T-helper 1 cell treated with Interleukin-12 subunit alpha and Interleukin-12 subunit beta and Interleukin-4 antibody, amounts not matched to agents 30 μg/mL and 1 μg/mL, for 36 hours (primary cell): ENCODE measurements around the gene CAMKK1.

Source experiments
- H3K27ac Mint-ChIP-seq: one replicate; pipeline ENCODE4 v1.8.0; 2021; ENCODE audit warnings: mild to moderate bottlenecking, mixed read lengths
- H3K27me3 Mint-ChIP-seq: one replicate; pipeline ENCODE4 v1.8.0; 2021; ENCODE audit warnings: low read depth, mixed read lengths
- H3K36me3 Mint-ChIP-seq: one replicate; pipeline ENCODE4 v1.8.0; 2021; ENCODE audit warnings: low read depth, mixed read lengths
- H3K4me1 Mint-ChIP-seq: one replicate; pipeline ENCODE4 v1.8.0; 2021; ENCODE audit warnings: low read depth, mixed read lengths
- H3K4me3 Mint-ChIP-seq: one replicate; pipeline ENCODE4 v1.8.0; 2021; ENCODE audit warnings: mild to moderate bottlenecking, moderate library complexity, mixed read lengths
- H3K9me3 Mint-ChIP-seq: one replicate; pipeline ENCODE4 v1.8.0; 2021; ENCODE audit warnings: mixed read lengths

Gene CAMKK1

GRCh38 chr17:3815925-3816324, 76.9 kb downstream of the CAMKK1 start:
- peaks cover 6% of the 10 kb centered on the region for H3K4me1 Mint-ChIP-seq
- no peak overlapping the region for H3K27ac Mint-ChIP-seq
- H3K9me3 Mint-ChIP-seq = no peaks in the 10 kb centered on the region
- H3K27me3 Mint-ChIP-seq = no peaks in the 10 kb centered on the region
- H3K4me3 Mint-ChIP-seq = no peak overlapping the region
- peaks cover 35% of the 10 kb centered on the region for H3K36me3 Mint-ChIP-seq

DNA sequence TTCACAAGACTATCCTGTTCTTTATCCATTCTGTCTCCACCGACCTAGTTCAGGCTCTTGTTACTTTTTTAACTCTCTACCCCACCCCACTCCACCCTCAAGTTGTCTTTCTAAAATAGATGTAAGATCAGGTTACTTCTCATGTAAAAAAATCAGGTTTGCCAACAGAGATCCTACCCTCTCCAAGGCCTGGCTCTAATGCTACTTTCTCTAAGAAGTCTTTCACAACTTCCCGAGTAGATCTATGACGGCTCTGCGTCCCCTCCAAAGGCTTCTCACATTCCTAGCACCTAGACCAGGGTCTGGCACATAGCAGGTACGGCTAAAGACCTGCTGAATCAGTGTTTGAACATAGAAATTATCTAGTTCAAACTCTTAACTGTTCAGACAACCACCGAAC, 77.7 kb downstream of the CAMKK1 start:
- H3K9me3 Mint-ChIP-seq = no peaks in the 10 kb centered on the region
- peaks cover 31% of the 10 kb centered on the region for H3K36me3 Mint-ChIP-seq
- H3K4me3 Mint-ChIP-seq = no peak overlapping the region
- peaks cover 6% of the 10 kb centered on the region for H3K4me1 Mint-ChIP-seq
- no peaks in the 10 kb centered on the region for H3K27me3 Mint-ChIP-seq
- H3K27ac Mint-ChIP-seq = no peak overlapping the region

DNA sequence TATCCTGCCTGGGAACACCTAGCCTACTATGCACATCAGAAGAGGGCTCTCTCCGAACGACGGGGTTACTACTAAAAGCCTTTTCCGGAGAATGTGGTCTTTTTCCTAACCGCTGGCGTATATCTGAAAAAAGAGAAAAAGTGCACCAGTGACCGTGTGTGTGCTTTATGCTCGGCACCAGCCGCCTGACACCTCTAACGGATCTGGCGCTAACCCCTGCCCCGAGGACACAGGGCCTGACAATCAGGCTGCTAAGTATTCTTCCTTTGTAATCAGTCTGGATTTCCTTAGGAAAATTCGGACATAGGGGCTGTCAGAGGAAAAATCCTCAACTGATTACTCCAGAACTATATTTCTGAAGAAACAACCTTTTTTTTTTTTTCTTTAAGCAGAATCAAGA, 78.5 kb downstream of the CAMKK1 start:
- Mint-ChIP-seq H3K27ac (no peak overlapping the region), H3K4me3 (no peak overlapping the region), H3K9me3 (no peaks in the 10 kb centered on the region), H3K27me3 (no peaks in the 10 kb centered on the region), H3K4me1 (peaks cover 11% of the 10 kb centered on the region), H3K36me3 (peaks cover 35% of the 10 kb centered on the region)

DNA sequence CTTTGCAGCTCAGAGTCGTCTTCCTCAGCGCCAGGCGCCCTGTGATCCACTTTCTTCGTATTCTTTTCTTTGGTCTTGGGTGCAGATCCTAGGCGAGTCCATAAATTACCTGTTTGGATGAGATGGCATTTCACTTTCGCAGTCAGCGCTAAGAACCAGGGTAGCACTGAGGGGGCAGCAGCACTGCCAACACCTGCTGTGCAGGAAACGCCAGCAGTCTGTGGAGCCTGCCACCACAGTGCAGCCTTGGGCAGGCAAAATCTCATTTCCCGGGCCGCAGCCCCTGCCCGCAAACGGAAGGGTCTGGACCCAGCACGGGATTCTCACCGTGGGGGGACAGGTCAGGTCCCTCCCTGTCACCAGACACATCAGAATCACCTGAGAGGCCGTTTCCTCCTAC, 79.7 kb downstream of the CAMKK1 start:
- Mint-ChIP-seq H3K9me3 (no peaks in the 10 kb centered on the region), H3K4me1 (peaks cover 9% of the 10 kb centered on the region), H3K27me3 (no peaks in the 10 kb centered on the region), H3K27ac (no peak overlapping the region), H3K4me3 (no peak overlapping the region), H3K36me3 (peaks cover 31% of the 10 kb centered on the region)

- H3K9me3 Mint-ChIP-seq = no peaks in the 10 kb centered on the region
- H3K4me1 Mint-ChIP-seq = peaks cover 9% of the 10 kb centered on the region
- H3K27me3 Mint-ChIP-seq = no peaks in the 10 kb centered on the region
- peaks cover 34% of the 10 kb centered on the region for H3K36me3 Mint-ChIP-seq
- H3K4me3 Mint-ChIP-seq = no peak overlapping the region
- no peak overlapping the region for H3K27ac Mint-ChIP-seq
Measured at GRCh38 chr17:3812771-3813170, 80.1 kb downstream of the CAMKK1 start.

DNA sequence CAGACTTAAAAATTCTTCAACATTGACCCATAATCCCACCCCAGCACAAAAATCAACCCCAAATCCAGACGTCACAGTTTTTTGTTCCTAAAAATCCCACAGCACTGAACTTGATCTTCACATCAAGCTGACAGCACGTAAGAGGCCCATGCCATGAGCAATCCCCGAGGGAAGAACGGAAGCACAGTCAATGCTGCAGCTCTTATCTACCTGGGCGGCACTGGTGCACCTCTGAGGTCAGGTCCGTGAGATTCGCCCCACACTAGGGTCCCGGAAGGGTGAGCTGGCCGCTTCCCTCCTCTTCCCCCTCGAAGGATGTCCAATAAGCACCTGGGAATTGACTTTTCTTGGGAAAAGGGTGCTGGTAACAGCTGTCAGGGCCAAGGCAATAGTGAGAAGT, 80.6 kb downstream of the CAMKK1 start:
- Mint-ChIP-seq H3K27ac (no peak overlapping the region), H3K27me3 (no peaks in the 10 kb centered on the region), H3K36me3 (peaks cover 35% of the 10 kb centered on the region), H3K9me3 (no peaks in the 10 kb centered on the region), H3K4me1 (peaks cover 9% of the 10 kb centered on the region), H3K4me3 (no peak overlapping the region)
